ENCODE measurements around the gene GOLGA2.

DNA sequence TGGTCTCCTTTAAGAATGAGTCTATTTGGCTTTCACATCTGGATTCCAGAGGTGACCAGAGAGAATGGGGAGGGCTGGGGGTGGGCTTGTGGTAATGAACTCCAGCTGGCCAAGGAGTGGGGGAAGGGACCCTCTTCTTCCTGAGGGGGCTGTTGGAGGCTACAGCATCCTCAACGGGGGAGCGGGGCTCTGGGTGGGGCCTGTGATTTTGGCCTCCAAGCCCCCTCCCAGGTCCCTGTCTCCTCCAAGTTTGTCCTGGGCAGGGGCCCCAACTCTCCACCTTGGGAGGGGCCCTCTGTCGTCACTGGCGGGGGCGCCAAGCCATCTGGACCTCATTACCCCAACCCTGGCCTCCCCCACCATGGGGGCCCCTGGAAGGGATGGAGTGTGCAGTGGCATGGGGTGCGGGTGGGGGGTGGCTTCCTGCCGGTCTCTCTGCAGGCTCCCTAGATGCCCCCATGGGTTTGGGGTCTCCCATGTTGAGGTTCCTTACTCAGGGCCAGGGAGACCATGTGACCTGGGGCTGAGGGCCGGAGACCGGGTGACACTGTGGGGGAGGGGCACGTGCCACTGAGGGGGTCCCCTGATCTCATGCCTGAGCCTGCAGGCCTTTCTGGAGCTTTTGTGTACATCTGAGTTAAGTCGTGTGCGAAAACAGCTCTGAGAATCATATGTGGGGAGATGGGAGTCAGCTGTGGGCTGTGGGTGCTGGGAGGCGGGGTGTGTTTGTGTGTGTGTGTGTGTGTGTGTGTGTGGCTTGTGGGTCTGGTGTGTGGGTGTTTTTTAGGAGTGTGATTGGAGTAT lies 32.4 kb downstream of the GOLGA2 start:
- TF ChIP-seq, protein P1, sequence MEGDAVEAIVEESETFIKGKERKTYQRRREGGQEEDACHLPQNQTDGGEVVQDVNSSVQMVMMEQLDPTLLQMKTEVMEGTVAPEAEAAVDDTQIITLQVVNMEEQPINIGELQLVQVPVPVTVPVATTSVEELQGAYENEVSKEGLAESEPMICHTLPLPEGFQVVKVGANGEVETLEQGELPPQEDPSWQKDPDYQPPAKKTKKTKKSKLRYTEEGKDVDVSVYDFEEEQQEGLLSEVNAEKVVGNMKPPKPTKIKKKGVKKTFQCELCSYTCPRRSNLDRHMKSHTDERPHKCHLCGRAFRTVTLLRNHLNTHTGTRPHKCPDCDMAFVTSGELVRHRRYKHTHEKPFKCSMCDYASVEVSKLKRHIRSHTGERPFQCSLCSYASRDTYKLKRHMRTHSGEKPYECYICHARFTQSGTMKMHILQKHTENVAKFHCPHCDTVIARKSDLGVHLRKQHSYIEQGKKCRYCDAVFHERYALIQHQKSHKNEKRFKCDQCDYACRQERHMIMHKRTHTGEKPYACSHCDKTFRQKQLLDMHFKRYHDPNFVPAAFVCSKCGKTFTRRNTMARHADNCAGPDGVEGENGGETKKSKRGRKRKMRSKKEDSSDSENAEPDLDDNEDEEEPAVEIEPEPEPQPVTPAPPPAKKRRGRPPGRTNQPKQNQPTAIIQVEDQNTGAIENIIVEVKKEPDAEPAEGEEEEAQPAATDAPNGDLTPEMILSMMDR (IDR thresholded peaks at IDR 0.05): no peak
- TF ChIP-seq POLR2A (IDR thresholded peaks at IDR 0.05): no peak
- no peak for TF ChIP-seq POLR2AphosphoS5 (IDR thresholded peaks at IDR 0.05)
- TF ChIP-seq EP300 (IDR thresholded peaks at IDR 0.05): no peak

All from gastroesophageal sphincter (tissue), 3 donors.